GM12878 (cell line): ENCODE measurements around the gene MS4A4E. TPM values are rescaled to one million over a fixed set of nuclear protein-coding genes. Genes with fewer than 3 reads are reported as not detected.

Source experiments
- ATAC-seq: fragments of 200-7000 bp; cut with Tn5 transposase; 3 replicates; pipeline ENCODE4 v1.9.1; 2020; ENCODE audit warnings: mild to moderate bottlenecking, moderate library complexity
- BruUV-seq: library from RNA; stranded (reverse); fragments of 400-500 nt; replicated peaks from 2 replicates; lab custom pipeline; 2021; lab: Mats Ljungman, UMichigan
- CTCF ChIA-PET: fragments of 300-600 bp; sonication (Branson Sonifier 250); formaldehyde crosslinking; extraction: SDS; loops from one replicate; lab custom pipeline; 2021; ENCODE audit warnings: inconsistent platforms; lab: Yijun Ruan, JAX
- POLR2A ChIA-PET: fragments of 350-600 bp; formaldehyde crosslinking; extraction: SDS; loops from one replicate; lab custom pipeline; 2021; ENCODE audit warnings: inconsistent platforms; lab: Charles Lee
- RAD21 ChIA-PET: fragments of 300-600 bp; sonication (Branson Sonifier 250); formaldehyde crosslinking; loops from one replicate; lab custom pipeline; 2023; ENCODE audit warnings: antibody characterized with exemption; ENCODE audit not compliant: unreplicated experiment; lab: Charles Lee
- SMC1A ChIA-PET: fragments of 300-600 bp; sonication (Branson Sonifier 250); formaldehyde crosslinking; loops from one replicate; lab custom pipeline; 2023; ENCODE audit not compliant: unreplicated experiment, uncharacterized antibody; lab: Charles Lee
- DNase-seq: peaks from one replicate; pipeline ENCODE4 v3.0.0-alpha.2; 2011; ENCODE audit warnings: low read depth, low spot score
- FAIRE-seq: peaks from 3 replicates; lab custom pipeline; 2011; peaks lifted over from hg19 to GRCh38; lab: Jason Lieb, UNC
- H2AFZ ChIP-seq: 2 replicates; pipeline ENCODE4 v1.6.0; 2011; ENCODE audit warnings: low read depth, low read length, control low read depth; ENCODE audit not compliant: control insufficient read depth
- H3K27ac ChIP-seq: 2 replicates; pipeline ENCODE4 v1.5.1; 2011; ENCODE audit warnings: control low read depth; ENCODE audit not compliant: control insufficient read depth, insufficient read depth
- H3K27me3 ChIP-seq, 2 experiments: replicated peaks in 1 of 2; 2 replicates each; pipeline versions ENCODE4 v1.6.0 to v1.6.1; 2011; ENCODE audit warnings: low read length in 1 of 2; ENCODE audit not compliant: control insufficient read depth in 2 of 2, insufficient read depth in 2 of 2
- H3K36me3 ChIP-seq, 2 experiments: 2 replicates each; pipeline ENCODE4 v1.5.1; 2011; ENCODE audit warnings: low read length in 1 of 2; ENCODE audit not compliant: control insufficient read depth in 2 of 2, insufficient read depth in 2 of 2
- H3K4me1 ChIP-seq: 2 replicates; pipeline ENCODE4 v1.6.1; 2011; ENCODE audit warnings: mild to moderate bottlenecking, low read length, moderate library complexity, mixed read lengths; ENCODE audit not compliant: control insufficient read depth, insufficient read depth
- H3K4me2 ChIP-seq: 2 replicates; pipeline ENCODE4 v1.6.0; 2011; ENCODE audit warnings: control low read depth; ENCODE audit not compliant: control insufficient read depth, insufficient read depth
- H3K4me3 ChIP-seq: fragments of 200-600 bp; sonication (generic); 2 replicates; pipeline ENCODE4 v1.5.1; 2016
- H3K79me2 ChIP-seq: 2 replicates; pipeline ENCODE4 v1.6.0; 2011; ENCODE audit warnings: low read length; ENCODE audit not compliant: control insufficient read depth, insufficient read depth
- H3K9ac ChIP-seq: 2 replicates; pipeline ENCODE4 v1.8.0; 2011; ENCODE audit warnings: low read length, control low read depth, mixed read lengths; ENCODE audit not compliant: control insufficient read depth, insufficient read depth
- H3K9me3 ChIP-seq: replicated peaks from 3 replicates; pipeline ENCODE4 v1.5.1; 2011; ENCODE audit warnings: mild to moderate bottlenecking, low read length; ENCODE audit not compliant: control insufficient read depth, insufficient read depth
- H4K20me1 ChIP-seq: 2 replicates; pipeline ENCODE4 v1.6.0; 2011; ENCODE audit not compliant: control insufficient read depth, insufficient read depth
- CBX3 ChIP-seq: fragments of 200-600 bp; sonication (generic); IDR thresholded peaks from 2 replicates; pipeline ENCODE4 v1.6.1; 2016; ENCODE audit warnings: low read depth, borderline replicate concordance
- CEBPZ ChIP-seq: fragments of 150-350 bp; IDR thresholded peaks from 2 replicates; pipeline ENCODE4 v1.6.1; 2016; ENCODE audit warnings: low read depth, low read length
- DPF2 ChIP-seq: fragments of 450-650 bp; IDR thresholded peaks from 2 replicates; pipeline ENCODE4 v1.6.1; 2017; ENCODE audit warnings: mild to moderate bottlenecking
- ETV6 ChIP-seq, 2 experiments: fragments of 450-650 bp in 1 of 2; IDR thresholded peaks in 1 of 2; conservative IDR thresholded peaks in 1 of 2; 2 replicates each; pipeline ENCODE4 v1.6.1; 2014; ENCODE audit warnings: antibody characterized with exemption in 1 of 2, borderline replicate concordance in 1 of 2, low read depth in 1 of 2, mild to moderate bottlenecking in 1 of 2, moderate library complexity in 1 of 2
- IRF3 ChIP-seq: fragments of 450-650 bp; IDR thresholded peaks from 2 replicates; pipeline ENCODE4 v1.6.1; 2014; ENCODE audit warnings: mild to moderate bottlenecking
- JUNB ChIP-seq: IDR thresholded peaks from 2 replicates; pipeline ENCODE4 v1.6.1; 2016; ENCODE audit warnings: antibody characterized with exemption, mild to moderate bottlenecking
- NR2C2 ChIP-seq: IDR thresholded peaks from 2 replicates; pipeline ENCODE4 v1.6.1; 2011; ENCODE audit warnings: borderline replicate concordance, low read depth; ENCODE audit not compliant: control insufficient read depth, insufficient read length
- NRF1 ChIP-seq: conservative IDR thresholded peaks from 2 replicates; pipeline ENCODE4 v1.6.1; 2011; ENCODE audit warnings: mild to moderate bottlenecking, low read depth, low read length, improper control_type of control experiment
- TCF12 ChIP-seq: IDR thresholded peaks from 2 replicates; pipeline ENCODE4 v1.6.1; 2011; ENCODE audit warnings: low read depth, mild to moderate bottlenecking, low read length
- USF1 ChIP-seq: IDR thresholded peaks from 2 replicates; pipeline ENCODE4 v1.6.1; 2011; ENCODE audit warnings: borderline replicate concordance, low read depth, mild to moderate bottlenecking, moderate library complexity, mixed read lengths, low read length; ENCODE audit not compliant: insufficient read depth; ENCODE audit errors: extremely low read length
- ZNF217 ChIP-seq: fragments of 450-650 bp; IDR thresholded peaks from 2 replicates; pipeline ENCODE4 v1.6.1; 2017; ENCODE audit warnings: antibody characterized with exemption, mild to moderate bottlenecking
- WGBS: methylation state at CpG from one replicate; pipeline ENCODE4 v1.1.6; 2016; ENCODE audit warnings: low lambda C conversion rate; ENCODE audit not compliant: insufficient replicate concordance, insufficient coverage; ENCODE audit errors: missing lambda C conversion rate; 5-methylcytosine and 5-hydroxymethylcytosine counted together
- in situ Hi-C: fragments of 300-500 bp; cut with MboI; formaldehyde crosslinking; loops from 9 replicates; pipeline ENCODE4 v1.14.3; 2018; ENCODE audit warnings: mixed read lengths
- intact Hi-C: fragments of 100-400 bp; cut with micrococcal nuclease; formaldehyde crosslinking; loops from one replicate; pipeline ENCODE4 v1.14.2; 2022; ENCODE audit not compliant: unreplicated experiment
- polyA plus RNA-seq, 11 experiments: library from polyadenylated mRNA; depleted of rRNA in 4 of 11; unstranded in 6 of 11; stranded (reverse) in 5 of 11; fragments of >200 nt; fragmentation: Nextera tagmentation in 4 of 11; fragmentation: Illumina TruSeq in 1 of 11; extraction: Ambion mirVana in 4 of 11; extraction: Trizol in 1 of 11; gene quantifications; 1 replicate in 1 of 11; 2 replicates in 10 of 11; pipeline versions ENCODE4 v1.2.1 to v1.2.3, GENCODE V29; 2011 to 2016; ENCODE audit warnings: inconsistent platforms in 2 of 11, missing spikeins in 2 of 11, low read depth in 1 of 11
- total RNA-seq, 4 experiments: library from RNA; depleted of rRNA in 3 of 4; stranded (reverse); fragments of >200 nt in 3 of 4; fragmentation: Illumina TruSeq in 1 of 4; extraction: Trizol in 1 of 4; gene quantifications; 2 replicates each; pipeline versions ENCODE4 v1.2.1 to v1.2.3, GENCODE V29; 2013 to 2021

The MS4A4E gene
- total and polyA plus RNA-seq, 10 of the 15 experiments (the other 5 are each of a cell fraction or from before 2014, with no cell fraction given): 0.06 to 0.92 (median 0.45) TPM; not detected in 3

- Histone ChIP-seq H3K9me3 (no peaks in the 10 kb centered on the region; the same call in 2 of the 3 replicates), H3K36me3 (no peaks in the 10 kb centered on the region), H3K4me2 (no peak overlapping the region), H3K27ac (no peak overlapping the region), H3K4me3 (no peak overlapping the region), H4K20me1 (no peaks in the 10 kb centered on the region), H2AFZ (no peak overlapping the region), H3K9ac (no peak overlapping the region), H3K4me1 (no peaks in the 10 kb centered on the region), H3K79me2 (no peaks in the 10 kb centered on the region), H3K27me3 (no peaks in the 10 kb centered on the region)
- FAIRE-seq (no peak), ATAC-seq (no peak), DNase-seq (no peak)
- in situ Hi-C loops: no loop called here
- RAD21 ChIA-PET: no interaction called here
- intact Hi-C loops: no loop called here
- TF ChIP-seq USF1: no peak
- no peak for TF ChIP-seq IRF3
- TF ChIP-seq NRF1: no peak
- TF ChIP-seq TCF12: no peak
- no peak for TF ChIP-seq DPF2
- SMC1A ChIA-PET: no interaction called here
- WGBS: 11% methylated on average over 3 of the region's 3 CpGs
- POLR2A ChIA-PET: no interaction called here
- CTCF ChIA-PET: interaction anchor here (2.6 kb wide), 1 partner anchor 30 kb away, joined by 8 read pairs; no protein-coding TSS in a partner anchor
- BruUV-seq: no TSS peak
Observed at GRCh38 chr11:60221692-60222091, 21.2 kb downstream of the MS4A4E start.

GRCh38 chr11:60221181-60221580 lies 21.8 kb downstream of the MS4A4E start:
- DNase-seq (no peak), FAIRE-seq (no peak), ATAC-seq (no peak)
- WGBS: 44% methylated on average over 3 of the region's 3 CpGs
- Histone ChIP-seq H3K79me2 (no peaks in the 10 kb centered on the region), H3K36me3 (no peaks in the 10 kb centered on the region), H3K9ac (no peak overlapping the region), H3K4me1 (no peaks in the 10 kb centered on the region), H2AFZ (no peak overlapping the region), H4K20me1 (no peaks in the 10 kb centered on the region), H3K27me3 (no peaks in the 10 kb centered on the region), H3K4me3 (no peak overlapping the region), H3K4me2 (no peak overlapping the region), H3K9me3 (no peaks in the 10 kb centered on the region; the same call in 2 of the 3 replicates), H3K27ac (no peak overlapping the region)
- POLR2A ChIA-PET: no interaction called here
- SMC1A ChIA-PET: no interaction called here
- no TSS peak for BruUV-seq
- in situ Hi-C loops (no loop called here), intact Hi-C loops (no loop called here)
- RAD21 ChIA-PET: no interaction called here
- TF ChIP-seq JUNB: no peak
- no peak for TF ChIP-seq ZNF217
- TF ChIP-seq NR2C2: no peak
- TF ChIP-seq CBX3: no peak
- TF ChIP-seq CEBPZ: no peak
- TF ChIP-seq ETV6 (conservative IDR thresholded peaks at IDR 0.05 in 1 of 2, IDR thresholded peaks at IDR 0.05 in 1 of 2; ENCODE audit: borderline replicate concordance in 1 of 2, low read depth in 1 of 2): no peak
- CTCF ChIA-PET: no interaction called here
